Liver (tissue), 9 donors: ENCODE results near the gene PLCL1. TPM values are rescaled to one million over a fixed set of nuclear protein-coding genes. Genes with fewer than 3 reads are reported as not detected.

Experiments used
- DNase-seq: peaks from one replicate; pipeline ENCODE4 v3.0.0-alpha.2; 2017; ENCODE audit warnings: low spot score
- H3K27ac ChIP-seq, 2 donors: one replicate each; pipeline ENCODE4 v1.7.0; 2013; ENCODE audit warnings: inconsistent platforms in 2 of 2, low read length in 2 of 2, control low read depth in 1 of 2, low read depth in 1 of 2, mild to moderate bottlenecking in 1 of 2
- H3K27me3 ChIP-seq, 4 donors: one replicate each; pipeline versions ENCODE4 v1.6.1 to v1.7.0; 2013; ENCODE audit warnings: low read length in 3 of 4, inconsistent platforms in 1 of 4, mild to moderate bottlenecking in 1 of 4, moderate library complexity in 1 of 4; ENCODE audit not compliant: control insufficient read depth in 4 of 4, insufficient read depth in 4 of 4
- H3K36me3 ChIP-seq, 4 donors: one replicate each; pipeline versions ENCODE4 v1.6.1 to v1.7.0; 2013; ENCODE audit warnings: low read length in 3 of 4, mild to moderate bottlenecking in 3 of 4, low read depth in 1 of 4, moderate library complexity in 1 of 4; ENCODE audit not compliant: control insufficient read depth in 4 of 4, insufficient read depth in 3 of 4
- H3K4me1 ChIP-seq, 4 donors: one replicate each; pipeline versions ENCODE4 v1.6.1 to v1.7.0; 2013; ENCODE audit warnings: low read length in 3 of 4, mild to moderate bottlenecking in 3 of 4, moderate library complexity in 1 of 4; ENCODE audit not compliant: control insufficient read depth in 4 of 4, insufficient read depth in 4 of 4
- H3K4me3 ChIP-seq, 3 donors: one replicate each; pipeline versions ENCODE4 v1.6.1 to v1.7.0; 2013; ENCODE audit warnings: low read length in 3 of 3, control low read depth in 1 of 3, low read depth in 1 of 3, mild to moderate bottlenecking in 1 of 3
- H3K9ac ChIP-seq, 2 donors: one replicate each; pipeline ENCODE4 v1.7.0; 2013; ENCODE audit warnings: low read length in 2 of 2, mild to moderate bottlenecking in 2 of 2, moderate library complexity in 2 of 2, control low read depth in 1 of 2, low read depth in 1 of 2
- H3K9me3 ChIP-seq, 4 donors: one replicate each; pipeline versions ENCODE4 v1.6.1 to v1.7.0; 2013; ENCODE audit warnings: low read length in 3 of 4; ENCODE audit not compliant: control insufficient read depth in 4 of 4
- CTCF ChIP-seq: fragments of 150-350 bp; IDR thresholded peaks from 2 replicates; pipeline ENCODE4 v1.5.1; 2017; ENCODE audit warnings: improper control_type of control experiment, low read depth, low read length; ENCODE audit not compliant: missing input control
- EGR1 ChIP-seq, 2 donors: IDR thresholded peaks; 2 replicates each; pipeline ENCODE4 v1.6.1; 2016 to 2018; ENCODE audit warnings: antibody characterized with exemption in 2 of 2, low read depth in 2 of 2
- FOXA2 ChIP-seq: IDR thresholded peaks from 2 replicates; pipeline ENCODE4 v1.6.1; 2016; ENCODE audit warnings: antibody characterized with exemption
- GABPA ChIP-seq, 2 donors: IDR thresholded peaks in 1 of 2; conservative IDR thresholded peaks in 1 of 2; 2 replicates each; pipeline ENCODE4 v1.6.1; 2016; ENCODE audit warnings: antibody characterized with exemption in 2 of 2, mild to moderate bottlenecking in 1 of 2, moderate library complexity in 1 of 2
- HNF4A ChIP-seq, 2 donors: conservative IDR thresholded peaks; 2 replicates each; pipeline ENCODE4 v1.6.1; 2016; ENCODE audit warnings: antibody characterized with exemption in 2 of 2, mild to moderate bottlenecking in 2 of 2
- HNF4G ChIP-seq: IDR thresholded peaks from 2 replicates; pipeline ENCODE4 v1.6.1; 2016; ENCODE audit warnings: antibody characterized with exemption
- JUND ChIP-seq, 2 donors: IDR thresholded peaks; 2 replicates each; pipeline ENCODE4 v1.6.1; 2016; ENCODE audit warnings: antibody characterized with exemption in 2 of 2
- NR2F2 ChIP-seq: IDR thresholded peaks from 2 replicates; pipeline ENCODE4 v1.6.1; 2016; ENCODE audit warnings: antibody characterized with exemption
- RAD21 ChIP-seq, 2 donors: IDR thresholded peaks; 2 replicates each; pipeline ENCODE4 v1.6.1; 2016; ENCODE audit warnings: antibody characterized with exemption in 2 of 2, mild to moderate bottlenecking in 2 of 2
- RXRA ChIP-seq, 2 donors: IDR thresholded peaks; 2 replicates each; pipeline ENCODE4 v1.6.1; 2017 to 2018; ENCODE audit warnings: antibody characterized with exemption in 2 of 2, mild to moderate bottlenecking in 1 of 2
- SP1 ChIP-seq: IDR thresholded peaks from 2 replicates; pipeline ENCODE4 v1.6.1; 2018; ENCODE audit warnings: antibody characterized with exemption, mild to moderate bottlenecking
- TAF1 ChIP-seq: conservative IDR thresholded peaks from 2 replicates; pipeline ENCODE4 v1.6.1; 2016; ENCODE audit warnings: antibody characterized with exemption, mild to moderate bottlenecking
- YY1 ChIP-seq: IDR thresholded peaks from 2 replicates; pipeline ENCODE4 v1.6.1; 2016; ENCODE audit warnings: antibody characterized with exemption, mild to moderate bottlenecking
- WGBS: extraction: QIAGEN DNeasy Blood & Tissue Kit; methylation state at CpG from one replicate; pipeline ENCODE4 v1.1.7; 2013; 5-methylcytosine and 5-hydroxymethylcytosine counted together
- polyA plus RNA-seq, 2 donors: library from polyadenylated mRNA; stranded (reverse) in 1 of 2; unstranded in 1 of 2; fragments of 200-250 nt in 1 of 2; fragments of >200 nt in 1 of 2; fragmentation: Nextera tagmentation in 1 of 2; extraction: Ambion mirVana in 1 of 2; gene quantifications; one replicate each; pipeline versions ENCODE4 v1.2.1 to v1.2.3, GENCODE V29; 2013 to 2015
- total RNA-seq, 2 donors: library from RNA; depleted of rRNA; stranded (reverse); fragments of >200 nt; gene quantifications; one replicate each; pipeline ENCODE4 v1.2.3, GENCODE V29; 2014
- TF ChIP-seq, protein P1 (sequence below): IDR thresholded peaks from 2 replicates; pipeline ENCODE4 v1.6.1; 2016; ENCODE audit warnings: antibody characterized with exemption
- donor health status: healthy.
- donor health status: healthy.
- donor health status: healthy.
- donor health status: healthy.
- donor health status: healthy.

Gene PLCL1
- total and polyA plus RNA-seq, 4 donors: 0.08 to 0.59 (median 0.31) TPM

GRCh38 chr2:197931661-197932312, 127.4 kb downstream of the PLCL1 start:
- Histone ChIP-seq H3K4me1 (no peaks in the 10 kb centered on the region), H3K4me3 (no peak overlapping the region), H3K36me3 (no peaks in the 10 kb centered on the region), H3K9me3 (no peaks in the 10 kb centered on the region), H3K27ac (no peak overlapping the region), H3K9ac (no peak overlapping the region), H3K27me3 (no peaks in the 10 kb centered on the region)
- TF ChIP-seq EGR1 (IDR thresholded peaks at IDR 0.05; ENCODE audit: low read depth in 2 of 2) (no peak), RAD21 (IDR thresholded peaks at IDR 0.05) (no peak), YY1 (no peak), NR2F2 (no peak), HNF4G (no peak), CTCF (no peak), RXRA (IDR thresholded peaks at IDR 0.05) (no peak), HNF4A (conservative IDR thresholded peaks at IDR 0.05) (no peak), GABPA (IDR thresholded peaks at IDR 0.05 in 1 of 2, conservative IDR thresholded peaks at IDR 0.05 in 1 of 2) (no peak)
- no peak for DNase-seq
- WGBS: 66% methylated on average over 1 of the region's 1 CpG

DNA sequence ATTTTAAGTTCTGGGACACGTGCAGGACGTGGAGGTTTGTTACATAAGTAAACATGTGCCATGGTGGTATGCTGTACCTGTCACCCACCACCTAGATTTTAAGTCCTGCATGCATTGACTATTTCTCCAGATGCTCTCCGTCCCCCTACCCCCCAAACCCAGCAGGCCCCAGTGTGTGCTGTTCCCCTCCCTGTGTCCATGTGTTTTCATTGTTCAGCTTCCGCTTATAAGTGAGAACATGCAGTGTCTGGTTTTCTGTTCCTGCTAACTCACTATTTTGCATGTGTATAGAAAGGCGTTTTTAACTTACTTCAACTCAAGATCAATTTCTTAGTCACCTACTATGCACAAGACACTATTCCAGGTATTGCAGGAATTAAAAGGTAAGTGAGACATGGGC, 128.0 kb downstream of the PLCL1 start:
- WGBS: 88% methylated on average over 5 of the region's 5 CpGs
- Histone ChIP-seq H3K4me1 (no peaks in the 10 kb centered on the region), H3K27ac (no peak overlapping the region), H3K9ac (no peak overlapping the region), H3K9me3 (no peaks in the 10 kb centered on the region), H3K36me3 (no peaks in the 10 kb centered on the region), H3K27me3 (no peaks in the 10 kb centered on the region), H3K4me3 (no peak overlapping the region)
- no peak for DNase-seq
- no peak for TF ChIP-seq TAF1
- no peak for TF ChIP-seq JUND (IDR thresholded peaks at IDR 0.05)
- TF ChIP-seq RAD21 (IDR thresholded peaks at IDR 0.05): no peak
- TF ChIP-seq CTCF: no peak
- TF ChIP-seq RXRA (IDR thresholded peaks at IDR 0.05): no peak
- no peak for TF ChIP-seq NR2F2
- no peak for TF ChIP-seq YY1
- TF ChIP-seq, protein P1, sequence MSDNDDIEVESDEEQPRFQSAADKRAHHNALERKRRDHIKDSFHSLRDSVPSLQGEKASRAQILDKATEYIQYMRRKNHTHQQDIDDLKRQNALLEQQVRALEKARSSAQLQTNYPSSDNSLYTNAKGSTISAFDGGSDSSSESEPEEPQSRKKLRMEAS: no peak
- TF ChIP-seq FOXA2: no peak
- TF ChIP-seq SP1: no peak
